HG02970 (cell line): Measurements from ENCODE around the gene VPS29.
"Not testable (repeated sequence)": the region's sequence is repeated elsewhere in the genome, so short reads cannot be mapped to it uniquely, and the experiment has no call there.

Experiments used
- ATAC-seq: cut with Tn5 transposase; IDR thresholded peaks from one replicate; pipeline ENCODE4 v1.9.1; 2021; ENCODE audit warnings: mild to moderate bottlenecking, moderate library complexity, moderate number of reproducible peaks; ENCODE audit not compliant: unreplicated experiment, low FRiP score

The VPS29 gene

GRCh38 chr12:110528277-110528839 is 26.4 kb upstream of the VPS29 start:
- no peak for ATAC-seq

DNA sequence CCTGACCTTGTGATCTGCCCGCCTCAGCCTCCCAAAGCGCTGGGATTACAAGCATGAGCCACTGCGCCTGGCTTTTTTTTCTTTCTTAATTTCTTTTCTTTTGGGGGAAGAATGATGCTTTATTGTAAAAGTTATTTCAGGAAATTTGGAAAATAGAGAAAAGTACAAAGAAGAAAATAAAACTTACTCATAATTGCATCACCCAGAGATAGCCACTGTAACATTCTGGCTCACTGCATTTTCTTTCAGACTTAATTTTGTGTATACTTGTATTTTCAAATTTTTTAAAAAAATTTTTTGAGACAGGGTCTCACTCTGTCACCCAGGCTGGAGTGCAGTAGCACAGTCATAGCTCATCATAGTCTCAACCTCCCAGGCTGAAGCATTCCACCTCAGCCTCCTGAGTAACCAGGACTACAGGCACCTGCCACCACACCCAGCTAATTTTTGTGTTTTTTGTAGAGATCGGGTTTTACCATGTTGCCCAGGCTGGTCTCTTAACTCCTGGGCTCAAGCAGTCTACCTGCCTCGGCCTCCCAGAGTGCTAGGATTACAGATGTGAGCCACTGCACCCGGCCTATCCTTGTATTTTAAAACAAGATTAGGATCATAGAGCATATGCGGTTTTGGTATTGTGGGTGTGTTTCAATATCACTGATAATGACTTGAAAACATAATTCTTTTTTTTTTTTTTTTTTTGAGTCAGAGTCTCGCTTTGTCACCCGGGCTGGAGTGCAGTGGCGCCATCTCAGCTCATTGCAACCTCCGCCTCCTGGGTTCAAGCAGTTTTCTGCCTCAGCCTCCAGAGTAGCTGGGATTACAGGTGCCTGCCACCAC is 19.2 kb upstream of the VPS29 start:
- not testable (repeated sequence) for ATAC-seq

- ATAC-seq = not testable (repeated sequence)
Observed at GRCh38 chr12:110518014-110518413, 16.1 kb upstream of the VPS29 start.

GRCh38 chr12:110516995-110517394 is 15.1 kb upstream of the VPS29 start:
- no peak for ATAC-seq

- ATAC-seq = no peak
Observed at GRCh38 chr12:110514363-110514762, 12.5 kb upstream of the VPS29 start.

DNA sequence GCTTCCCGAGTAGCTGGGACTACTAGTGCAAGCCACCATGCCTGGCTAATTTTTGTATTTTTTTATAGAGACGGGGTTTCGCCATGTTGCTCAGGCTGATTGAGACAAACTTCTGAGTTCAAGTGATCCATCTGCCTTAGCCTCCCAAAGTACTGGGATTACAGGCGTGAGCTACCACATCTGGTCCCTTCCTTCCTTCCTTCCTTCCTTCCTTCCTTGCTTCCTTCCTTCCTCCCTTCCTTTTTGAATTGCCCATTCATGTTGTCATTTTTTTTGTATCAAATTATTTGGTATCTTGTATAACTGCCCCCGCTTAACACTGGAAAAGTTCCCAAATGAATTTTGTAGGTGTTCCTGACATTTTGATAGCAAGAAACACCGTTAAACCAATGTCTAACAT is 11.9 kb upstream of the VPS29 start:
- ATAC-seq = no peak

- no peak for ATAC-seq
Observed at GRCh38 chr12:110508071-110508586, 6.2 kb upstream of the VPS29 start.

- ATAC-seq = no peak
Observed at GRCh38 chr12:110505332-110505731, 3.4 kb upstream of the VPS29 start.

GRCh38 chr12:110503432-110503831 is 1.5 kb upstream of the VPS29 start:
- no peak for ATAC-seq

DNA sequence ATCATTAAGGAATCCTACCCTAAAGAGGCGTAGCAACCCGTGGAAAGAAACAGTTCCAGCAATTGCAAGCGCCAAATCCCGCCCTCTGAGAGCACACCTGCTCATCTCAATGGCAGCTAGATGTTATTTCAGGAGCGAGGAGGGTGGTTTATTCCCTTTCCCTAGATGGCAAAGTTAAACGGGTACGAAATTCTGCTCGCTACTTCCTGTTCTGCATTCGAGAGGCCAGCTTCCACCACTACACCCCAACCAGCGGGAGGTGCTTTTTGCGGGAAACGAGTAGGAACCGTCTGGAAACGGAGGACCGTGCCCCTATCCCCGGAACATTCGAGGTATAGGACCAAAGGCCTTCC is 536 bp downstream of the VPS29 start:
- no peak for ATAC-seq

DNA sequence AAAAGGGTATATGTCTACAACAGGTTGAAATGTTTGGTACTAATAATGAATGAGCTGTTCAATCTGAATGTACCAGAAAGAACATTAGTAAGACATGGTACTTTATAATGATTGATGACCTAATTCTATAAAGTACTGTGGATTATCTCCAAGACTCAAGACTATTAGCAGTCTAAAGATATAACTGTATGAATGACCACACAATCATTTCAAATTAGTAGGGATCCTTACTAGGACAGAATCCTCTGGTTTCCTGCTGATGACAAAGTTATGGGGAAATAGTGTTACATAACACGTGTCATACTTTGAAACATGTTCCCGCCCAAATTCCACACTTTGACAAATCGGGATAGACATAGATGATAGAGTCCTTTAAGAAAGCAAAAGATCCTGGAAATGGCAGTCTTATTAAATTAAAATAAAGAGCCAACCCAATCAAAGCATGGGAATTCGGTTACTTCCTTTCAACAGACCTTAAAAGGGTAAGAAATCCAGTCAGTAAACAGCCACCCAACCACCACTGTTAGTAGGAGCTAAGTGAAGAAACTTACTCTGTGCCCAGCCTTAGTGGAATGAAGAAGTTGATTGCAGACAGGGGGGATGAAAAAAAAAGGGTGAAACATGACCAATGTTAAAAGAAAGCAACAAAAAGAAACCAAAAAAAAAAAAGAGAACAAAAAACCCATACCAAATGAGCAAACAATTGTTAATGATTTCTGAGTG is 2.8 kb downstream of the VPS29 start:
- ATAC-seq = no peak

DNA sequence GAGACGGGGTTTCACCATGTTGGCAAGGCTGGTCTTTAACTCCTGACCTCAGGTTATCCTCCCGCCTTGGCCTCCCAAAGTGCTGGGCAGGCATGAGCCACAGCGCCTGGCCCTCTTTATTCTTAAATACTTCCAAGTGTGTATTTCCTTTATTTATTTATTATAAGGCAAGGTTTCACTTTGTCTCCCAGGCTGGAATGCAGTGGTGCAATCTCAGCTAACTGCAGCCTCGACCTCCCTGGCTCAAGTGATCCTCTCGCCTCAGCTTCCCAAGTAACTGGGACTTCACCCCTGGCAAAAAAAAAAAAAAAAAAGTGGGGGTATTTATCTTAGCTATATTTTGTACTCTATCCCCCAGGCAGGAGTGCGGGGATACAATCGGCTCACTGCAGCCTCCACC is 26.5 kb downstream of the VPS29 start:
- no peak for ATAC-seq

DNA sequence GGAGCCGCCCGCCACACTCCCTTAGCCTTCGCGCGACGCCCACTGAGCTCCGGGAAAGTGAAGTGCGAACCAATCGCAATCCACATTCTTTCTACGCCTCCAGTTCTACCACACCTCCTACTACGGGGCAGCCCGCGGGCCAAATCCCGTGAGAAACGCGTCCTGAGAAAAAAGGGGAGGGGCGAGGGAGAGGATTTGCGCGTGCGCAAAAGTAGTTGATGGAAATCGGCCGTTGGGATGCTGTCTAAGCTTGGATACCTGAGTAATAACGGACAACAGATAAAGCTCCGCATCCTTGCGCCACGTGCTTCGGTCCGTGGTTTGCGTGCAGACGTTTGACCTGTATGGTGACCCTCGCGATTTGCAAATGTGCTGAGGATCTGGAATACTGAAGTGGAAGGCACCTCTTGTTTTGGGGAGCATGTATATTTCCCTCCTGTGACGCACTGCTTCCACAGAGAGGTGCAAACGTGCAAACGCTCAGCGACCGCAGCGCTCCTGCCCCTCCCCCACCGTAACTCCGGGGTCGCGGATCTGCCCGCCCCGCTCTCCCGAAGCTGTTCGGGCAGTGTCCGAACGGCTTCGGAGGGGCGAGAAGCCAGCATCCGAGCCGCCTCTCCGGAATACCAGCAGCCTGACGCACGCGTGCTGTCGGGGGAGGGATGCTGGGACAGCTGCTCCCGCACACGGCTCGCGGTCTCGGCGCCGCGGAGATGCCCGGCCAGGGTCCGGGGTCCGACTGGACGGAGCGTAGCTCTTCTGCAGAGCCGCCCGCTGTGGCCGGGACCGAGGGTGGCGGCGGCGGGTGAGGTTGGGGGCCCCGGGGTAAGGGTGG is 33.5 kb downstream of the VPS29 start, which contains the start of the genes FAM216A and GPN3:
FAM216A (plus strand) TSS at position 632 of the 835 bp plus-strand sequence; CDS start at position 663, 31 bp downstream.
GPN3 (minus strand) TSS at position 44 of the 835 bp plus-strand sequence. CDS start 54 bp downstream, outside the sequence.
- ATAC-seq = peak; percentile 77

GRCh38 chr12:110467847-110468213 is 34.1 kb downstream of the VPS29 start:
- no peak for ATAC-seq

DNA sequence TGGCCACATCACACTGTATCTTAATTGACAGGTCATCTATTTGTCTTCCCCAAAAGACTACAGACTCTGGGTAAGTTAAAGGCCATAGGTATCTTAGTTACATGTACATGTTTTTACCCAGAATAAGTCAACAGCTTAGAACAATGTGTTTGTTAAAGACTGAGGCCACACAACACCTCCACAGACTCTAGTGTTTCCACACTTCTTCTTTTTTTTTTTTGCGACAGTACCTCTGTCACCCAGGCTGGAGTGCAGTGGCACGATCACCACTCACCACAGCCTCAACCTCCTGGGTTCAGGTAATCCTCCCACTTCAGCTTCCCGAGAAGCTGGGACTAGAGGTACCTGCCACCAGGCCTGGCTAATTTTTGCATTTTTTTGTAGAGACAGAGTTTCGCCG is 35.1 kb downstream of the VPS29 start:
- ATAC-seq = no peak

GRCh38 chr12:110465765-110466164 is 36.1 kb downstream of the VPS29 start:
- ATAC-seq = not testable (repeated sequence)

DNA sequence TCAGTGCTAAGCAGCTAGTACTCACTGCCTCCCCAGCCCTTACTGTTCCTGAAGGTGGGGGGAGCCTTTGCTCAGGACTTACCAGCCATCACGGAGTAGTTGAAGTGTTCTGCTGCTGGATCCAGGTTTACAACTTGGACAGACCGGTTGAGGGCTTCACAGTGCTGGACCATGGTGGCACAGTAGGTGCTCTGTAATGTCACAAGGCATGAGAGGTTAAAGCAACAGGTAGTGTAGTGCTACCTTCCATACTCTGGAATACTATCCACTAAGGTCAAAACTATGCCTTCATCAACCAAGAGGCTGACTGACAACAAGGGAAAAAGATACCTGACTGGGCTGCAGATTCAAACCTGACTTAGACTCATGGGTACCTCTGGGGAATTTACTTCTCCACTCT is 36.9 kb downstream of the VPS29 start:
- ATAC-seq = no peak

DNA sequence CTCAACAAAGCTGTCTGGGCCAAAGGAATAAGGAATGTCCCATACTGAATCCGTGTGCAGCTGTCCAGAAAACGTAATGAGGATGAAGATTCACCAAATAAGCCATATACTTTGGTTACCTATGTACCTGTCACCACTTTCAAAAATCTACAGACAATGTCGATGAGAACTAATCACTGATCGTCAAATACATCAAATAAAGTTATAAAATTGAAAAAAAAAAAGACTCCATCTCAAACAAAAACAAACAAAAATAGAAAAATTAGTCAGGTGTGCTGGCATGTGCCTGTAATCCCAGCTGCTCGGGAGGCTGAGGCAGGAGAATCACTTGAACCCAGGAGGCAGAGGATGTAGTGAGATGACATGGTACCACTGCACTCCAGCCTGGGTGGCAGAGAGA is 40.7 kb downstream of the VPS29 start:
- ATAC-seq = not testable (repeated sequence)

- no peak for ATAC-seq
Observed at GRCh38 chr12:110458756-110459155, 43.2 kb downstream of the VPS29 start.

DNA sequence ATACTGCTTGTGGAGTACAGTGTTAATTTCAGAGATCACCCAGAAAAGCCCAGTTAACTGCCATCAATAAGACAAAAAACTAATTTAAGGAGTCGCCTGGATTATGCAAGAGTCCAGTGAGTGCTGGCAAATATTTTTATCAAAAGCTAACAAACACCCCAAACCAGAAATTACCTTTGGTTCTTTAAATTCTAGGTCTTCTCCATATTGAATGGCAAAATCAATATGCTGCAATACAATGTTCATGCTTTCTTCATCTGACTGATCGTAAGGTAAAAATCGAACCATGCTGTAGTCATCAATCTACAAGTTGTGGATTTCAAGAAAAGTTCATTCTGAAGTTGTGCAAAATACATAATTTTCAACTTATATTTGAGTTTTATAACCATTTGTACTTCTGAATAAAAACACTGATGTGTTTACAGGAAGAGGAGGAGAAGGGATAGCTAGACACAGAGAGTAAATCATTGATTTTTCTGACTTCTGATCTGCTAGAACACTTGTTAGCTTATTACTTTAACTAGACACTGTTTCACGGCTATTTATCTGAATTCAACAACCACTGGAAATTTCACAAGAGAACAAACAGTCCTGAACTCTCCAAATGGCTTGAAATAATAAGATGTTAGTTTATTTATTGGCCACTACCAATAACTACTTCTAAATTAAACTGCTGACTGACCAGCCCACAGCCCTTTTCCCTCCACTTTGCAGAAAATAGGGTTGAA is 48.2 kb downstream of the VPS29 start:
- ATAC-seq = no peak
